ENCODE results near the gene ADGRV1.
"Not testable (repeated sequence)": the region's sequence is repeated elsewhere in the genome, so short reads cannot be mapped to it uniquely, and the experiment has no call there.

ADGRV1 gene

GRCh38 chr5:90595766-90596165 is 37.2 kb downstream of the ADGRV1 start:
- not testable (repeated sequence) for DNase-seq

GRCh38 chr5:90598293-90598692 is 39.7 kb downstream of the ADGRV1 start:
- DNase-seq = no peak

GRCh38 chr5:90600307-90600706 is 41.7 kb downstream of the ADGRV1 start:
- DNase-seq = not testable (repeated sequence)

- DNase-seq = no peak
Measured at GRCh38 chr5:90601468-90601867, 42.9 kb downstream of the ADGRV1 start.

- DNase-seq = no peak
Measured at GRCh38 chr5:90602681-90603080, 44.1 kb downstream of the ADGRV1 start.

- DNase-seq = no peak
Measured at GRCh38 chr5:90606539-90606938, 47.9 kb downstream of the ADGRV1 start.

GRCh38 chr5:90612919-90613318 is 54.3 kb downstream of the ADGRV1 start:
- no peak for DNase-seq

GRCh38 chr5:90613459-90613858 is 54.9 kb downstream of the ADGRV1 start:
- no peak for DNase-seq

- DNase-seq = no peak
Measured at GRCh38 chr5:90613918-90614504, 55.4 kb downstream of the ADGRV1 start.

GRCh38 chr5:90615355-90615754 is 56.8 kb downstream of the ADGRV1 start:
- no peak for DNase-seq

- no peak for DNase-seq
Measured at GRCh38 chr5:90618071-90618470, 59.5 kb downstream of the ADGRV1 start.

GRCh38 chr5:90619762-90620161 is 61.2 kb downstream of the ADGRV1 start:
- DNase-seq = not testable (repeated sequence)

- DNase-seq = no peak
Measured at GRCh38 chr5:90621848-90622247, 63.3 kb downstream of the ADGRV1 start.

- no peak for DNase-seq
Measured at GRCh38 chr5:90626493-90626892, 67.9 kb downstream of the ADGRV1 start.

GRCh38 chr5:90628492-90628891 is 69.9 kb downstream of the ADGRV1 start:
- DNase-seq = no peak

- no peak for DNase-seq
Measured at GRCh38 chr5:90632791-90633190, 74.2 kb downstream of the ADGRV1 start.

GRCh38 chr5:90636948-90637347 is 78.4 kb downstream of the ADGRV1 start:
- no peak for DNase-seq

GRCh38 chr5:90637731-90638130 is 79.1 kb downstream of the ADGRV1 start:
- DNase-seq = no peak

- no peak for DNase-seq
Measured at GRCh38 chr5:90638878-90639277, 80.3 kb downstream of the ADGRV1 start.

- DNase-seq = peak; percentile 34
Measured at GRCh38 chr5:90640484-90641059, 82.0 kb downstream of the ADGRV1 start.

GRCh38 chr5:90641528-90641927 is 82.9 kb downstream of the ADGRV1 start:
- DNase-seq = no peak

GRCh38 chr5:90642706-90643229 is 84.2 kb downstream of the ADGRV1 start:
- no peak for DNase-seq

GRCh38 chr5:90644132-90644531 is 85.5 kb downstream of the ADGRV1 start:
- no peak for DNase-seq

GRCh38 chr5:90645024-90645610 is 86.5 kb downstream of the ADGRV1 start:
- no peak for DNase-seq

- DNase-seq = no peak
Measured at GRCh38 chr5:90650767-90651166, 92.2 kb downstream of the ADGRV1 start.

All from NCI-H1105 treated with DMSO at 0.1 percent for 48 hours (cell line).